Measurements from ENCODE around the gene FAM200A.
"Not testable (repeated sequence)": the region's sequence is repeated elsewhere in the genome, so short reads cannot be mapped to it uniquely, and the experiment has no call there.

The FAM200A gene

DNA sequence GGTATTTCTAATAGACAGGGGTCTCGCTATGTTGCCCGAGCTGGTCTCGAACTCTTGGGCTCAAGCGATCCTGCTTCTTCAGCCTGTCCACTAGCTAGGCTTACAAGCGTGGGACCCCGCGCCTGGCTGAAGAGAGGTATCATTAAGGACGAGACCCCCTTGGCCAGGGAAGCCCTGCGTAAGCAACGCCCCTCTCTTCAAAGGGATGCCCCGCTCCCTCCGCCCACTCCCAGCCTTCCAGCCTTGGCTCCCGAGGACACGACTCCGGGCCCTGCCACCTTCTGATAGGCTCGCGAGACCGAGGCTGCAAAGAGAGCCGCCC lies 47.7 kb downstream of the FAM200A start:
- DNase-seq (ENCODE audit: low read depth in 2 of 2) = no peak

DNA sequence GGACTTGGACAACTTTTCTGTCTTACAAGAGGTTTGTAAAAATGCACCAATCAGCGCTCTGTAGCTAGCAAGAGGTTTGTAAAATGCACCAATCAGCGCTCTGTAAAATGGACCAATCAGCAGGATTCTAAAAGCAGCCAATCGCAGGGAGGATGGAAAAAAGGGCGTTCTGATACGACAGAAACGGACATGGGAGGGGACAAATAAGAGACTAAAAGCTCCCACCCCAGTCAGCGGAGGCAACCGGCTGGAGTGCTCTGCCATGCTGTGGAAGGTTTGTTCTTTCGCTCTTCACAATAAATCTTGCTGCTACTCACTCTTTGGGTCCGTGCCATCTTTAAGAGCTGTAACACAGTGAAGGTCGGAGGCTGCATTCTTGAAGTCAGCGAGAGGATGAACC lies 50.7 kb downstream of the FAM200A start:
- not testable (repeated sequence) for DNase-seq (ENCODE audit: low read depth in 2 of 2)

DNA sequence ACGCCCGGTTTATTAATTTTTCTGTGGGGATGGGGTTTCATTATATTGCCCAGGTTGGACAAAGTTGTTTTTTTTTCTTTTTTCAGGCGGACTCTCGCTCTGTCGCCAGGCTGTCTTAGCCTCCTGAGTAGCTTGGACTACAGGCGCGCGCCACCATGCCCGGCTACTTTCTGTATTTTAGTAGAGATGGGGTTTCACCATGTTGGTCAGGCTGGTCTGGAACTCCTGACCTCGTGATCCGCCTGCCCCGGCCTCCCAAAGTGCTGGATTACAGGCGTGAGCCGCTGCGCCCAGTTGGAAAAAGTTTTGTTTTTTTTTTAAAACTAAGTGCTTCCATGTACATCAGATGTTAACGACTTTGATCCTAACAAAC lies 51.3 kb downstream of the FAM200A start:
- no peak for DNase-seq (ENCODE audit: low read depth in 2 of 2)

DNA sequence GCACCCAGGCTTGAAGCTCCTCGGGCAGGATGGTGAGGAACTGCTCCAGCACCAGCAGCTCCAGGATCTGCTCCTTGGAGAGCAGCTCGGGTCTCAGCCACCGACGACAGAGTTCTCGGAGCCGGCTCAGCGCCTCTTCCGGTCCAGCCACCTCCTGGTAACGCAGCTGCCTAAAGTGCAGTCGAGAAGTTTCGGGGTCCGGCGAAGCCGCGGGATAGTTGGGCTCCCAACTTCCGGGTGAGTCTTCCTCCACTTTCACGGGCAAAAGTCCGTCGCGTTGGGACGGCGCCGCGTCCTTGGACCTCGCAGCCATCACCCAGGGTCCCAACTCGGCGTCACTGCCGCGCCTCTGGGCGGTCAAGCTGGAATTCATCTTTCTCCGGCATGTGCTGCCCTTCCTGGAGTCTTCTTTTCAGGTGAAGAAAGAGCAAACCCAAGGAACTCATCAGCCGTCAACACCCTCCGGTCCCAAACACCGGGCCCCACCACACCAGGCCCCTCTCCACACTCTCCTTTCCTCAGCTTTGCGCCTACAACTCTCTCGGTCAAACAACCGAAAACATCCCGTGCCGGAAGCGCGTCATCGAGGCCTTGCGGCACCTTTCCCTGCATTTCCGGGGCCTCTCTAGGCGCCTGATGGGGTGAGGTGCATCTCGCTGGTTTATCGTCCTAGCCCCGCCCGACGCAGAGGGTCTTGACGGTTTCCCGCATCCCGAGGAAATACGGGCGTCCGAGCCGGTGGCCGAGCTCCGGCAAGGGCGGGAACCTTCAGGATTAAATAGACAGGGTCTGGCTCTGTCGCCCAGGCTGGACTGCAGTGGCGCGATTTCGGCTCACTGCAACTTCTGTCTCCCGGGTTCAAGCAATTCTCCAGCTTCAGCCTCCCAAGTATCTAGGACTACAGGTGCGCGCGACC lies 51.9 kb downstream of the FAM200A start, which contains the start of gene ZNF394:
Gene ZNF394, minus strand, starts transcription at position 561 of the 916 bp plus-strand sequence. Its CDS starts 188 bp downstream, at position 373.
- peak; percentile 80 to 87 for DNase-seq (ENCODE audit: low read depth in 2 of 2)

DNA sequence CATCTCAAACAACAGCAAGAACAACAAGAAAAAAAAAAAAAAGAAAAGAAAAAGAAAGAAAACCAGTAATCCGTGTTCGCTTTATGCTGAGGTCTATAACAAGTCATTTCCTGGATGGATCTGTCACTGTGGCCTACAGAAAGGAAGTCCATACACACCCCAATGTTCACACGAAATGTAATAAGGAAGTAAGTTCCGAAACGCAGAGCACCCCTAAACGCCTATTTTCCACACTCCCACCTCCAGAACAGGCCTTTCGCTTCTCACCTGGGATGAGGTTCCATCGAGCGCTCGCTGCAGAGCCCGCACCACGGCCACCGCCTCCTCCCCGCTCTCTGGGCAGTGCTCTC lies 52.6 kb downstream of the FAM200A start:
- no peak for DNase-seq (ENCODE audit: low read depth in 2 of 2)

DNA sequence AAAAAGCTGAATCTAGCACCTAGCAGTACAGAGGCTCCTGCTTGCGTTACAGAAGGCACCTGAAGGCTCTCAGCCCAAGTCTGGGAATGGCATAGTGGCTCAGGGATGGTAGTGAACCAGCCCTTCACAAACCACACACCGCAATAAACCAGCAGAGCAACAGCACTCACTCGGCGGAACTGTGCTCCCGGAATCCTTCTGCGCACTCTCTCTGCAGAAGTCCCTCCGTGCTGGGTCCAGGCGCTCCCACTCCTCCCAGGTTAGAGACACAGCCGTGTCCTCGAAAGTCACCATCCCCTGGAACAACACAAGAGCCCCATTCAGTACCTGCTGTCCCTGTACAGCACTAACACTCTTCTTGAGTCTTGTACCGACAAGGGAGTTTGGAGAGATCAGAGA lies 53.4 kb downstream of the FAM200A start:
- no peak for DNase-seq (ENCODE audit: low read depth in 2 of 2)

DNA sequence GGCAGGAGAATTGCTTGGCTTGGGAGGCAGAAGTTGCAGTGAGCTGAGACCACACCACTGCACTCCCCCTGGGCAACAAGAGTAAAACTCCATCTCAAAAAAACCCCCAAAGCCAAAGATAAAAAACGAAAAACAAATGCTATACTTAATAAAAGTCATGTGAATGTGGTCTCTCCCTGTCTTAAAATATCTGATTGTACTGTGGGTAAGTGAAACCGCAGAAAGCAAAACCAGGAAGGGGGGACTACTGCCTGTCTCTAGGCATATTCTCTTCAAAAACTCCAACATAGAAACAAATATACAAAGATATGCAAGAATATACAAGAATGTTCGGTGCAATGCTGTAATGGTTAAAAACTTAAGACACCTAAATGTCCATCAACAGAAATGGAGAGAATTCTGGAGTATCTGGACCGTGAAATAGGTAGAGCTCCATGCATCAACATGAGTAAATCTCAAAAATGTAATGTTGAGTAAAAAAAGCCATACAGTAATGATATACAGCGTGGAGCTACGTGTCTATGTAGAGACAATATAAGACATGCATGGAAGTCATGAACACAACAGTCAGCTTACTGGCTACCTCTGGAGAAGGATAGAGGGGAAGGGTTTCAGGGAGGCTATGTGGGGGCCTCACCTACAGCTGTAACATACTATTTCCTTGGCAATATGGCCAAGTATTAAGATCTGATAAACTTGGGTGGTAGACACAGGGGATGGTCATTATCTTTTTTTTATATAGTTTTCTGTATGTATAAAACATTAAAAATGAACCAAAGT lies 54.0 kb downstream of the FAM200A start:
- DNase-seq (ENCODE audit: low read depth in 2 of 2) = no peak
